H1 (cell line): ENCODE results near the gene STIMATE. TPM values are rescaled to one million over a fixed set of nuclear protein-coding genes. Genes with fewer than 3 reads are reported as not detected.

Source experiments
- CTCF ChIA-PET: fragments of 300-600 bp; sonication (Branson Sonifier 250); formaldehyde crosslinking; loops from one replicate; lab custom pipeline; 2021; ENCODE audit not compliant: partially characterized antibody; lab: Charles Lee
- POLR2A ChIA-PET: fragments of 300-600 bp; sonication (Branson Sonifier 250); formaldehyde crosslinking; loops from one replicate; lab custom pipeline; 2021; ENCODE audit warnings: inconsistent platforms; ENCODE audit not compliant: partially characterized antibody; lab: Charles Lee
- DNase-seq, 2 experiments: peaks; one replicate each; pipeline versions ENCODE4 v3.0.0 to v3.0.0-alpha.2; 2010 to 2022; ENCODE audit warnings: low spot score in 2 of 2, low read depth in 1 of 2, mixed read lengths in 1 of 2
- FAIRE-seq: peaks from 2 replicates; lab custom pipeline; 2011; peaks lifted over from hg19 to GRCh38; lab: Jason Lieb, UNC
- H2AFZ ChIP-seq: 2 replicates; pipeline ENCODE4 v1.8.1; 2012; ENCODE audit warnings: low read length, inconsistent platforms
- H2AK5ac ChIP-seq: 2 replicates; pipeline ENCODE4 v1.6.1; 2013; ENCODE audit warnings: low read depth, low read length
- H2BK120ac ChIP-seq: replicated peaks from 2 replicates; pipeline ENCODE3; 2013; ENCODE audit warnings: low read depth, low read length, inconsistent platforms
- H2BK12ac ChIP-seq: 2 replicates; pipeline ENCODE4 v1.6.1; 2013; ENCODE audit warnings: low read depth, low read length
- H2BK15ac ChIP-seq: 2 replicates; pipeline ENCODE4 v1.6.1; 2013; ENCODE audit warnings: low read length
- H2BK20ac ChIP-seq: 2 replicates; pipeline ENCODE4 v1.6.1; 2013; ENCODE audit warnings: low read length
- H2BK5ac ChIP-seq: 2 replicates; pipeline ENCODE4 v1.6.1; 2013; ENCODE audit warnings: low read depth, low read length
- H3K14ac ChIP-seq: 2 replicates; pipeline ENCODE4 v1.6.1; 2013; ENCODE audit warnings: inconsistent platforms; ENCODE audit not compliant: insufficient read length
- H3K18ac ChIP-seq: 2 replicates; pipeline ENCODE4 v1.6.1; 2013; ENCODE audit warnings: low read length; ENCODE audit errors: extremely low read depth
- H3K23ac ChIP-seq: 2 replicates; pipeline ENCODE4 v1.6.1; 2013; ENCODE audit warnings: inconsistent platforms; ENCODE audit not compliant: insufficient read length
- H3K23me2 ChIP-seq: 2 replicates; pipeline ENCODE4 v1.6.1; 2013; ENCODE audit warnings: low read depth, low read length
- H3K27ac ChIP-seq: 2 replicates; pipeline ENCODE4 v1.6.1; 2011; ENCODE audit warnings: low read depth, low read length, inconsistent platforms
- H3K27me3 ChIP-seq, 4 experiments: replicated peaks in 1 of 4; 1 replicate in 1 of 4; 2 replicates in 3 of 4; pipeline versions ENCODE4 v1.6.1 to v1.8.1; 2011 to 2013; ENCODE audit warnings: low read length in 3 of 4, mild to moderate bottlenecking in 3 of 4, inconsistent platforms in 2 of 4, mixed read lengths in 2 of 4, moderate library complexity in 1 of 4; ENCODE audit not compliant: control insufficient read depth in 3 of 4, insufficient read depth in 3 of 4; ENCODE audit errors: extremely low read depth in 1 of 4
- H3K36me3 ChIP-seq, 4 experiments: 2 replicates each; pipeline versions ENCODE4 v1.6.1 to v1.8.1; 2011 to 2013; ENCODE audit warnings: mild to moderate bottlenecking in 4 of 4, low read length in 3 of 4, moderate library complexity in 2 of 4, control low read depth in 1 of 4, inconsistent platforms in 1 of 4; ENCODE audit not compliant: insufficient read depth in 4 of 4, control insufficient read depth in 2 of 4
- H3K4ac ChIP-seq: replicated peaks from 2 replicates; pipeline ENCODE3; 2013; ENCODE audit warnings: low read length, low read depth, mixed read lengths, inconsistent platforms; ENCODE audit not compliant: insufficient read length
- H3K4me1 ChIP-seq, 4 experiments: replicated peaks in 1 of 4; 1 replicate in 1 of 4; 2 replicates in 3 of 4; pipeline versions ENCODE4 v1.6.1 to v1.8.1; 2011 to 2013; ENCODE audit warnings: low read length in 3 of 4, inconsistent platforms in 2 of 4, mixed read lengths in 1 of 4; ENCODE audit not compliant: insufficient read depth in 4 of 4, control insufficient read depth in 3 of 4
- H3K4me2 ChIP-seq, 2 experiments: 2 replicates each; pipeline versions ENCODE4 v1.6.1 to v1.8.1; 2011 to 2013; ENCODE audit warnings: low read depth in 2 of 2, low read length in 2 of 2, control low read depth in 1 of 2, inconsistent platforms in 1 of 2, mild to moderate bottlenecking in 1 of 2; ENCODE audit not compliant: insufficient read depth in 1 of 2
- H3K4me3 ChIP-seq, 4 experiments: fragments of 200-600, 300-600 bp in 1 of 4; sonication (generic), shearing (Covaris generic), sonication (Bioruptor Twin) in 1 of 4; 2 replicates each; pipeline versions ENCODE4 v1.5.1 to v1.8.1; 2011 to 2016; ENCODE audit warnings: low read length in 4 of 4, low read depth in 3 of 4, control low read depth in 2 of 4, inconsistent platforms in 2 of 4, mild to moderate bottlenecking in 2 of 4, mixed read lengths in 1 of 4, moderate library complexity in 1 of 4; ENCODE audit not compliant: insufficient read depth in 2 of 4; ENCODE audit errors: extremely low read depth in 1 of 4
- H3K56ac ChIP-seq: replicated peaks from 2 replicates; pipeline ENCODE3; 2013; ENCODE audit warnings: low read depth, mild to moderate bottlenecking, mixed read lengths, low read length, inconsistent platforms; ENCODE audit not compliant: insufficient read length
- H3K79me1 ChIP-seq: 2 replicates; pipeline ENCODE4 v1.6.1; 2013; ENCODE audit warnings: low read depth, low read length, control low read depth
- H3K79me2 ChIP-seq, 2 experiments: 2 replicates each; pipeline versions ENCODE4 v1.6.1 to v1.8.1; 2012 to 2013; ENCODE audit warnings: low read length in 2 of 2, mild to moderate bottlenecking in 2 of 2, inconsistent platforms in 1 of 2; ENCODE audit not compliant: insufficient read depth in 2 of 2, control insufficient read depth in 1 of 2
- H3K9ac ChIP-seq, 4 experiments: replicated peaks in 1 of 4; 1 replicate in 1 of 4; 2 replicates in 3 of 4; pipeline versions ENCODE4 v1.6.1 to v1.8.1; 2011 to 2013; ENCODE audit warnings: low read depth in 3 of 4, low read length in 3 of 4, control low read depth in 2 of 4, mild to moderate bottlenecking in 2 of 4, moderate library complexity in 2 of 4, inconsistent platforms in 1 of 4; ENCODE audit errors: extremely low read depth in 1 of 4
- H3K9me3 ChIP-seq, 2 experiments: 2 replicates each; pipeline versions ENCODE4 v1.6.1 to v1.8.1; 2012 to 2013; ENCODE audit warnings: mild to moderate bottlenecking in 2 of 2, moderate library complexity in 2 of 2, control low read depth in 1 of 2, inconsistent platforms in 1 of 2, low read depth in 1 of 2, low read length in 1 of 2, mixed read lengths in 1 of 2; ENCODE audit not compliant: insufficient read depth in 2 of 2
- H4K20me1 ChIP-seq, 2 experiments: replicated peaks in 1 of 2; 2 replicates each; pipeline versions ENCODE3 to v1.8.1; 2011 to 2013; ENCODE audit warnings: inconsistent platforms in 2 of 2, low read length in 2 of 2, mild to moderate bottlenecking in 1 of 2; ENCODE audit not compliant: insufficient read depth in 2 of 2, control insufficient read depth in 1 of 2
- H4K5ac ChIP-seq: 2 replicates; pipeline ENCODE4 v1.6.1; 2013; ENCODE audit warnings: low read length, low read depth, mixed read lengths, inconsistent platforms; ENCODE audit not compliant: insufficient read length
- H4K8ac ChIP-seq: 2 replicates; pipeline ENCODE4 v1.8.0; 2013; ENCODE audit warnings: mild to moderate bottlenecking, moderate library complexity, low read length, inconsistent platforms; ENCODE audit not compliant: insufficient read depth; ENCODE audit errors: extremely low read depth
- H4K91ac ChIP-seq: replicated peaks from 2 replicates; pipeline ENCODE3; 2013; ENCODE audit warnings: low read length, mixed read lengths, inconsistent platforms; ENCODE audit not compliant: insufficient read length
- ASH2L ChIP-seq: fragments of 200-600, 300-600 bp; sonication (generic); IDR thresholded peaks from one replicate; pipeline ENCODE4 v1.7.1; 2017; ENCODE audit warnings: low read length
- CREB1 ChIP-seq: IDR thresholded peaks from 2 replicates; pipeline ENCODE4 v1.6.1; 2012; ENCODE audit warnings: inconsistent platforms
- CTBP2 ChIP-seq: IDR thresholded peaks from 2 replicates; pipeline ENCODE4 v1.7.0; 2011; ENCODE audit warnings: borderline replicate concordance, mild to moderate bottlenecking, moderate library complexity, mixed read lengths, low read length; ENCODE audit not compliant: insufficient read depth, insufficient read length
- EZH2 ChIP-seq: fragments of 200-600 bp; sonication (generic); IDR thresholded peaks from 2 replicates; pipeline ENCODE4 v1.7.1; 2012; ENCODE audit warnings: low read depth, mild to moderate bottlenecking, moderate library complexity, low read length, inconsistent platforms; ENCODE audit not compliant: severe bottlenecking
- HDAC2 ChIP-seq, 2 experiments: fragments of 300-600 bp in 1 of 2; sonication (generic) in 1 of 2; IDR thresholded peaks; 2 replicates each; pipeline ENCODE4 v1.6.1; 2011 to 2012; ENCODE audit warnings: low read depth in 2 of 2, low read length in 2 of 2, mild to moderate bottlenecking in 2 of 2, moderate library complexity in 2 of 2, borderline replicate concordance in 1 of 2, inconsistent platforms in 1 of 2
- JUN ChIP-seq: IDR thresholded peaks from 2 replicates; pipeline ENCODE4 v1.6.1; 2011; ENCODE audit warnings: low read depth, mild to moderate bottlenecking, improper control_type of control experiment, low read length
- NRF1 ChIP-seq: IDR thresholded peaks from 2 replicates; pipeline ENCODE4 v1.6.1; 2011; ENCODE audit warnings: mild to moderate bottlenecking, low read depth, low read length, improper control_type of control experiment
- POU5F1 ChIP-seq: IDR thresholded peaks from 2 replicates; pipeline ENCODE4 v1.6.1; 2011; ENCODE audit warnings: low read depth, mild to moderate bottlenecking, low read length, moderate library complexity
- RAD21 ChIP-seq, 2 experiments: IDR thresholded peaks in 1 of 2; conservative IDR thresholded peaks in 1 of 2; 2 replicates each; pipeline ENCODE4 v1.6.1; 2011; ENCODE audit warnings: low read depth in 2 of 2, low read length in 2 of 2, improper control_type of control experiment in 1 of 2, inconsistent platforms in 1 of 2, mild to moderate bottlenecking in 1 of 2, moderate library complexity in 1 of 2
- SIN3A ChIP-seq, 2 experiments: IDR thresholded peaks in 1 of 2; conservative IDR thresholded peaks in 1 of 2; 2 replicates each; pipeline ENCODE4 v1.6.1; 2011 to 2012; ENCODE audit warnings: low read length in 2 of 2, improper control_type of control experiment in 1 of 2, low read depth in 1 of 2, mild to moderate bottlenecking in 1 of 2
- WGBS, 2 experiments: shearing (Covaris generic) in 1 of 2; methylation state at CpG; one replicate each; pipeline versions ENCODE4 v1.1.6 to v1.1.7; 2013 to 2015; ENCODE audit warnings: low lambda C conversion rate in 2 of 2, mixed read lengths in 2 of 2, inconsistent platforms in 1 of 2, low coverage in 1 of 2, missing lambda C conversion rate in 1 of 2; ENCODE audit not compliant: insufficient replicate concordance in 2 of 2, insufficient coverage in 1 of 2, insufficient read length in 1 of 2; ENCODE audit errors: extremely low coverage in 1 of 2, missing lambda C conversion rate in 1 of 2; 5-methylcytosine and 5-hydroxymethylcytosine counted together
- polyA plus RNA-seq, 7 experiments: library from polyadenylated mRNA; depleted of rRNA in 3 of 7; stranded (reverse) in 5 of 7; unstranded in 2 of 7; fragments of >200 nt in 5 of 7; fragments of 200-250 nt in 2 of 7; gene quantifications; 1 replicate in 5 of 7; 2 replicates in 1 of 7; 4 replicates in 1 of 7; pipeline versions ENCODE4 v1.2.1 to v1.2.3, GENCODE V29; 2011 to 2013; ENCODE audit warnings: missing spikeins in 2 of 7, mixed read lengths in 2 of 7
- total RNA-seq: library from RNA; stranded (reverse); fragmentation: NEBNext Ultra II Directional; extraction: Animal tissue kit (Norgen Biotek cat#: 25700); gene quantifications from 2 replicates; pipeline ENCODE4 v1.2.1, GENCODE V29; 2021
- TF ChIP-seq, protein P1 (sequence below): IDR thresholded peaks from 2 replicates; pipeline ENCODE4 v1.6.1; 2011; ENCODE audit warnings: low read length, improper control_type of control experiment

STIMATE gene
- total and polyA plus RNA-seq, 2 of the 8 experiments (the other 6 are each of a cell fraction or from before 2014, with no cell fraction given), result 17.5 to 22.1 TPM

DNA sequence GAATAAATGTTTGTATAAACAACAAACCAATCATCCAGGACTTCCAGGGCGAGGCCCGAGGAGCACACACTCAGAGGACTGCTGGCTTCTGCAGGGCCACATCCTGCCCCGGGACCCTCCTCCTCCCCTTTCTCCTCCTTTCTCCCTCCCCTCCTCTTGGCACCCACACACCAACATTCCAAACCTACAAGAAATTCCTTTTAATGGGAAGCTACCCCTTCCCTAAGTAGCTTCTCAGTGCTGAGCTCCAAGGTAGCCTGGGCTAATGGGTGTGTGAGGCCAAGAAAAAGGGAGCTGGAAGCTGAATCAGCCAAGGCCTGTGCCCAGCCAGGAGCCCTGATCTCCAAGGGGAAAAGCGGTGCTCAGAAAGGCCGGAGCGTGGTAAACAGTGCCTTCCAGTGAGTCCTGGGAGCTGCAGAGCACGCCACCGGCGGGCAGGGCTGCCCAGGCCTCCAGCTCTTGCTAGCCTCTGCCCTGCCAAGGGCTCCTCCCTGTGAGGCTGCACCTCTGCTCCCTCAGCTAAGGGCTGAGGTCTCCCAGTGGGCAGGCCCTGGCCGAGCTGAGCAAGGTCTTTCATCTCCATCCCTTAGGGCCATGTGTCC lies 98.9 kb downstream of the STIMATE start:
- 0 out of 2 replicates have a peak overlapping the region, but pooled peaks have one; percentile 35 for H2BK5ac ChIP-seq
- H3K27ac ChIP-seq, result no peak overlapping the region
- 77% methylated on average over 10 of the region's 10 CpGs; no CpG with 5 or more reads in 1 of the 2 experiments for WGBS, 2 experiments
- H3K23me2 ChIP-seq, result no peaks in the 10 kb centered on the region
- H3K9ac ChIP-seq, result no peak overlapping the region
- no peak overlapping the region for H2BK12ac ChIP-seq
- no peak overlapping the region for H2BK20ac ChIP-seq
- no peak overlapping the region for H3K56ac ChIP-seq
- no peaks in the 10 kb centered on the region for H3K4me1 ChIP-seq
- H2AK5ac ChIP-seq, result no peak overlapping the region
- no peak overlapping the region for H4K91ac ChIP-seq
- no peak overlapping the region for H3K23ac ChIP-seq
- H3K4ac ChIP-seq, result no peak overlapping the region
- H3K4me2 ChIP-seq, result no peak overlapping the region
- no peak overlapping the region for H3K4me3 ChIP-seq
- H4K8ac ChIP-seq, result no peak overlapping the region
- no peaks in the 10 kb centered on the region for H3K27me3 ChIP-seq
- H2BK15ac ChIP-seq, result no peak overlapping the region
- H4K5ac ChIP-seq, result no peak overlapping the region
- peaks cover 0 to 2% of the 10 kb centered on the region in 2 experiments for H4K20me1 ChIP-seq
- H2AFZ ChIP-seq, result peak overlapping the region; percentile 9; the same call in 1 of the 2 replicates
- no peaks in the 10 kb centered on the region for H3K79me2 ChIP-seq
- ChIA-PET CTCF (interaction anchor here (0.5 to 6.9 kb wide), 27 partner anchors 8 to 349 kb away, joined by 3 to 86 read pairs (median 6); partner anchors contain the start of genes ITIH1, MUSTN1 and NEK4), POLR2A (interaction anchor here (0.6 to 1.9 kb wide), 2 partner anchors 11 to 28 kb away, joined by 4 to 6 read pairs; partner anchors contain the start of gene NEK4)
- no peak overlapping the region for H3K14ac ChIP-seq
- DNase-seq (no peak), FAIRE-seq (no peak)
- H2BK120ac ChIP-seq, result no peak overlapping the region
- H3K18ac ChIP-seq, result no peak overlapping the region
- no peaks in the 10 kb centered on the region for H3K79me1 ChIP-seq
- H3K9me3 ChIP-seq, result no peaks in the 10 kb centered on the region
- no peaks in the 10 kb centered on the region for H3K36me3 ChIP-seq
- no peak for TF ChIP-seq HDAC2 (IDR thresholded peaks at IDR 0.05; ENCODE audit: borderline replicate concordance in 1 of 2, low read depth in 2 of 2, low read length in 2 of 2)
- no peak for TF ChIP-seq JUN
- TF ChIP-seq RAD21 (IDR thresholded peaks at IDR 0.05 in 1 of 2, conservative IDR thresholded peaks at IDR 0.05 in 1 of 2; ENCODE audit: low read depth in 2 of 2, low read length in 2 of 2), result no peak
- no peak for TF ChIP-seq POU5F1
- TF ChIP-seq, protein P1, sequence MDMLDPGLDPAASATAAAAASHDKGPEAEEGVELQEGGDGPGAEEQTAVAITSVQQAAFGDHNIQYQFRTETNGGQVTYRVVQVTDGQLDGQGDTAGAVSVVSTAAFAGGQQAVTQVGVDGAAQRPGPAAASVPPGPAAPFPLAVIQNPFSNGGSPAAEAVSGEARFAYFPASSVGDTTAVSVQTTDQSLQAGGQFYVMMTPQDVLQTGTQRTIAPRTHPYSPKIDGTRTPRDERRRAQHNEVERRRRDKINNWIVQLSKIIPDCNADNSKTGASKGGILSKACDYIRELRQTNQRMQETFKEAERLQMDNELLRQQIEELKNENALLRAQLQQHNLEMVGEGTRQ, result no peak
- TF ChIP-seq EZH2, result no peak
- no peak for TF ChIP-seq ASH2L
- TF ChIP-seq SIN3A (conservative IDR thresholded peaks at IDR 0.05 in 1 of 2, IDR thresholded peaks at IDR 0.05 in 1 of 2; ENCODE audit: low read depth in 1 of 2, low read length in 2 of 2), result no peak
- no peak for TF ChIP-seq CTBP2
- TF ChIP-seq CREB1, result no peak
- TF ChIP-seq NRF1, result no peak
